WERI-Rb-1 (cell line): ENCODE data around the gene LRFN2.

Experiments used
- DNase-seq: peaks from one replicate; pipeline ENCODE4 v3.0.0-alpha.2; 2020
- H3K27ac ChIP-seq: fragments of 250-450 bp; sonication (Bioruptor Pico); 2 replicates; pipeline ENCODE4 v1.5.1; 2020; ENCODE audit warnings: mild to moderate bottlenecking, moderate library complexity
- H3K27me3 ChIP-seq: fragments of 250-450 bp; sonication (Bioruptor Pico); 2 replicates; pipeline ENCODE4 v1.5.1; 2021; ENCODE audit warnings: mild to moderate bottlenecking, low read depth, moderate library complexity; ENCODE audit not compliant: insufficient read depth, severe bottlenecking
- H3K36me3 ChIP-seq: fragments of 250-450 bp; sonication (Bioruptor Pico); 2 replicates; pipeline ENCODE4 v1.5.1; 2020; ENCODE audit warnings: mild to moderate bottlenecking, moderate library complexity
- H3K4me3 ChIP-seq: 2 replicates; pipeline ENCODE4 v1.5.1; 2011; ENCODE audit warnings: low read depth, mild to moderate bottlenecking, control low read depth, low read length
- H3K9me3 ChIP-seq: fragments of 250-450 bp; sonication (Bioruptor Pico); 2 replicates; pipeline ENCODE4 v1.5.1; 2021; ENCODE audit warnings: mild to moderate bottlenecking, moderate library complexity; ENCODE audit not compliant: severe bottlenecking
- CTCF ChIP-seq: IDR thresholded peaks from 2 replicates; pipeline ENCODE4 v1.5.1; 2011; ENCODE audit warnings: low read depth, mild to moderate bottlenecking, control low read depth, inconsistent platforms, low read length

Gene LRFN2

GRCh38 chr6:40529919-40530318 is 57.2 kb downstream of the LRFN2 start:
- H3K27me3 ChIP-seq: no peaks in the 10 kb centered on the region
- DNase-seq: no peak
- no peak for TF ChIP-seq CTCF

GRCh38 chr6:40529040-40529439 is 58.1 kb downstream of the LRFN2 start:
- H3K27me3 ChIP-seq: no peaks in the 10 kb centered on the region
- no peak for DNase-seq
- H3K4me3 ChIP-seq: no peak overlapping the region
- peaks cover 2% of the 10 kb centered on the region; the same call in 1 of the 2 replicates for H3K36me3 ChIP-seq
- no peaks in the 10 kb centered on the region for H3K9me3 ChIP-seq
- TF ChIP-seq CTCF: no peak
- no peak overlapping the region for H3K27ac ChIP-seq

More at GRCh38 chr6:40529919-40530318, 57.2 kb downstream of the LRFN2 start:
- Histone ChIP-seq H3K27ac (no peak overlapping the region), H3K9me3 (no peaks in the 10 kb centered on the region), H3K36me3 (peaks cover 2% of the 10 kb centered on the region; the same call in 1 of the 2 replicates), H3K4me3 (no peak overlapping the region)

- no peaks in the 10 kb centered on the region for H3K27me3 ChIP-seq
These were observed 59.1 kb downstream of the LRFN2 start for GRCh38 chr6:40528051-40528450.

GRCh38 chr6:40526036-40526435 is 61.1 kb downstream of the LRFN2 start:
- Histone ChIP-seq H3K9me3 (no peaks in the 10 kb centered on the region), H3K4me3 (no peak overlapping the region), H3K36me3 (peaks cover 2% of the 10 kb centered on the region; the same call in 1 of the 2 replicates), H3K27me3 (no peaks in the 10 kb centered on the region), H3K27ac (no peak overlapping the region)
- TF ChIP-seq CTCF: no peak
- no peak for DNase-seq

More at GRCh38 chr6:40528051-40528450, 59.1 kb downstream of the LRFN2 start:
- H3K9me3 ChIP-seq: no peaks in the 10 kb centered on the region
- peaks cover 2% of the 10 kb centered on the region; the same call in 1 of the 2 replicates for H3K36me3 ChIP-seq
- no peak overlapping the region for H3K27ac ChIP-seq
- DNase-seq: no peak
- TF ChIP-seq CTCF: no peak
- H3K4me3 ChIP-seq: no peak overlapping the region

- H3K27me3 ChIP-seq: no peaks in the 10 kb centered on the region
- H3K9me3 ChIP-seq: no peaks in the 10 kb centered on the region
- H3K4me3 ChIP-seq: no peak overlapping the region
- no peak overlapping the region for H3K27ac ChIP-seq
- no peak for DNase-seq
- no peak for TF ChIP-seq CTCF
- peaks cover 2% of the 10 kb centered on the region; the same call in 1 of the 2 replicates for H3K36me3 ChIP-seq
These were observed 62.2 kb downstream of the LRFN2 start for GRCh38 chr6:40524797-40525585.
